Stimulated activated CD8-positive, alpha-beta memory T cell treated with anti-CD3 and anti-CD28 coated beads, Interleukin-15, amount 100 ng/mL, for 24 hours (primary cell): ENCODE results near the gene BTBD17.

Source experiments
- DNase-seq: peaks from one replicate; pipeline ENCODE4 v3.0.0-alpha.2; 2020; ENCODE audit warnings: low read depth

The BTBD17 gene

GRCh38 chr17:74387365-74388218 lies 25.9 kb upstream of the BTBD17 start:
- DNase-seq, result no peak

- no peak for DNase-seq
Measured at GRCh38 chr17:74386386-74386785, 24.7 kb upstream of the BTBD17 start.

- no peak for DNase-seq
Measured at GRCh38 chr17:74385201-74385600, 23.5 kb upstream of the BTBD17 start.

- DNase-seq, result no peak
Measured at GRCh38 chr17:74383141-74383540, 21.5 kb upstream of the BTBD17 start.

GRCh38 chr17:74380959-74381808 lies 19.5 kb upstream of the BTBD17 start:
- no peak for DNase-seq

- DNase-seq, result no peak
Measured at GRCh38 chr17:74380086-74380958, 18.7 kb upstream of the BTBD17 start.

GRCh38 chr17:74379495-74380085 lies 17.9 kb upstream of the BTBD17 start:
- peak; percentile 95 for DNase-seq

GRCh38 chr17:74374858-74375257 lies 13.2 kb upstream of the BTBD17 start:
- no peak for DNase-seq

GRCh38 chr17:74373838-74374606 lies 12.4 kb upstream of the BTBD17 start:
- no peak for DNase-seq

GRCh38 chr17:74372426-74372825 lies 10.8 kb upstream of the BTBD17 start:
- no peak for DNase-seq

GRCh38 chr17:74371653-74372147 lies 10.0 kb upstream of the BTBD17 start:
- no peak for DNase-seq

GRCh38 chr17:74369665-74370490 lies 8.2 kb upstream of the BTBD17 start:
- no peak for DNase-seq

- peak; percentile 25 for DNase-seq
Measured at GRCh38 chr17:74369221-74369620, 7.6 kb upstream of the BTBD17 start.

GRCh38 chr17:74368341-74369081 lies 6.8 kb upstream of the BTBD17 start:
- DNase-seq, result peak; percentile 56

GRCh38 chr17:74367206-74367605 lies 5.5 kb upstream of the BTBD17 start, which contains the start of gene GPR142:
GPR142 (plus strand) TSS chr17:74367506; CDS start chr17:74369541, 2,035 bp downstream.
- DNase-seq, result no peak

- DNase-seq, result no peak
Measured at GRCh38 chr17:74362810-74363498, 1.3 kb upstream of the BTBD17 start.

- no peak for DNase-seq
Measured at GRCh38 chr17:74362069-74362405, 369 bp upstream of the BTBD17 start.

GRCh38 chr17:74360899-74361229 lies 804 bp downstream of the BTBD17 start:
- DNase-seq, result no peak

GRCh38 chr17:74359916-74360315 lies 1.8 kb downstream of the BTBD17 start:
- no peak for DNase-seq
